Medulla oblongata (tissue), 1 donor: ENCODE data around the gene AHRR.

Source experiments
- DNase-seq: peaks from one replicate; pipeline ENCODE4 v3.0.0-alpha.2; 2015; ENCODE audit errors: extremely low spot score

Gene AHRR

DNA sequence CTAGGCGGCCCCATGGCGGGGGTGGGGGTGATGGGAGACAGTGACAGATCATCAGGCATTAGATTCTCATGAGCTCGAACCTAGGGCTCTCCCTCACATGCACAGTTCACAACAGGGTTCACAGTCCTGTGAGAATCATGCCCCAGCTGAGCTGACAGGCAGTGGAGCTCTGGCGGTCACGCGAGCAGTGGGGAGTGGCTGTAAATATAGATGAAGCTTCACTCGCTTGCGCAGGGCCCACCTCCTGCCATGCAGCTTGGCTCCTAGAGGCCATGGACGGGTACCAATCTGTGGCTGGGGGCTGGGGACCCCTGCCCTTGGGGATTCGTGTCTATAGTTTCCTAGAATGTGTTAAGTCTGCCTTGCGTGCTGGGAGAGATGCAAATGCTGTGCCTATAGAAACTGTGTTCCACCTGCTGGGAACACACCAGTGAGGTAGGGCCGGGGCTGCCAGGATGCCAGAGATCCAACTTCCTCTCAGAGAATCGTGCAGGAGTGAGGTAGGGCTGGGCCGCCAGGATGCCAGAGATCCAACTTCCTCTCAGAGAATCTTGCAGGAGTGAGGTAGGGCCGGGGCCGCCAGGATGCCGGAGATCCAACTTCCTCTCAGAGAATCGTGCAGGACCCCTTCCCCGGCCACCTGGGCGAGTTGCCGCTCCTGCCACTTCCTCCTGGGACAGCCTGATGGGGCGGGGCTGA lies 107.4 kb downstream of the AHRR start:
- no peak for DNase-seq

GRCh38 chr5:429453-430188 lies 108.1 kb downstream of the AHRR start:
- DNase-seq, result no peak

DNA sequence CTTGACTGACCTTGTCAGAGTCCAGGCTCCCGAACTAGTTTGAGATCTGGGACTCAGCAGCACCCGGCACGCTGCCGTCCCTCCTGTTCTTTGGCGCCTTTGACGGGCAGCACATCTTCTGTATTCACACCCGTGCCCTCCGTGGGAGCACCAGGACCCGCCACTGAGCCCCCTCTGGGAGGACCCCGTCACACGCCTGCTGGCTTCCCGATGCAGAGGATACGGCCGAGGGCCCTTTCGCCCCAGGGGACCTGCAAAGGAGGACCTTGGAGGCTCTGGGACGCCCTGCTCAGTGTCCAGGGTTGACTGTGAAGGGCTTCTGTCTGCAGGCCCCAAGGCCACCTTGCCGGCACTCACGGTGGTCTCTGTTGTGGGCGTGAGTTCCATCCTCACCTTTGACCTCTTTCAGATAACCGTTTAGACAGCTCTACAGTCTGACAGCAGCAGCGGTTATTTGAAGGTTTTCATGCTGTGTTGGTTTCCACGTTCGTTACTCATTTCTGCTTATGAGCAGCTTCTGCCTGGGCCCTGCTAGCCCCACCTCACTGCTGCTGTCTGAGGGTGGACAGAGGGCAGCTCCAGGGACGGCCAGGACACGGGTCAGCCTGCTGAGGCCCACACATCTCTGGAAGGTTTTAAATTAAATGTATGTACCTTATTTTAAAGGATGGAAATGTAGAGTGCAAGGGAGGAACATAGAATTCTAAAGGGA lies 108.9 kb downstream of the AHRR start:
- no peak for DNase-seq

- DNase-seq, result no peak
Measured at GRCh38 chr5:431001-431710, 109.6 kb downstream of the AHRR start.

GRCh38 chr5:431711-432050 lies 110.2 kb downstream of the AHRR start:
- DNase-seq, result no peak

DNA sequence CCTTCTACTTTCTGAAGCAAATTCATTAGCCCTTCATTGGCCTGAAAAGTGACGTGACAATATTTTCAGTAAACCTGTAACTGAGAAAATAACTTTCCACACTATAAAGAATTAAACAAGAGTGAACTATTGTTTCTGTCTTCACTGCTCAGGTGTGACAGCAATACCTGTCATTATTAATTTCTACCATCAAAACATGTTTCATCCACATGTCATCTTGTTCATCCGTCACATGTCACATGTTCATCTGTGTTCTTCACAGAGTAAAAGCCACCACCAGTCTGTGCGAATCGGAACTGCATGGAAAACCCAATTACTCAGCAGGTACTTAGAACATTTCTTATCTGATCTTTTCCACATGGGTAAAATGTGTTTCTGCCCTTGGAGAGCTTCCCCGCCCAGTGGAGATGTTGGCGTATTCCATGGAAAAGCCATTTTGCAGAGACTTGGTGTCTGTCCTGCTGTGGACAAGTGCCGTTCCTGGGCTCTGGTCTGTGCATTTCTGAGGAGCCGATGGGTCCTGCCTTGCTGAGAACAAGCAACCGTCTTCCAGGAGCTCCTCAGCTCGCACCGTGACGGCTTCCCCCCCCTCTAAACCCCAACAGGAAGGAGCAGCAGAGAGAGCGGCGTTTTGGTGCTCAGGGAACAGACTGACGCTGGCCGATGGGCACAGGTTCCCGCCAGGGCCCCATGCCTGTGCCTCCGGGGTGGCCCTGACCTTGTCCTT lies 110.8 kb downstream of the AHRR start:
- no peak for DNase-seq

- DNase-seq, result no peak
Measured at GRCh38 chr5:432928-433791, 111.6 kb downstream of the AHRR start.

- no peak for DNase-seq
Measured at GRCh38 chr5:433836-434235, 112.3 kb downstream of the AHRR start.

DNA sequence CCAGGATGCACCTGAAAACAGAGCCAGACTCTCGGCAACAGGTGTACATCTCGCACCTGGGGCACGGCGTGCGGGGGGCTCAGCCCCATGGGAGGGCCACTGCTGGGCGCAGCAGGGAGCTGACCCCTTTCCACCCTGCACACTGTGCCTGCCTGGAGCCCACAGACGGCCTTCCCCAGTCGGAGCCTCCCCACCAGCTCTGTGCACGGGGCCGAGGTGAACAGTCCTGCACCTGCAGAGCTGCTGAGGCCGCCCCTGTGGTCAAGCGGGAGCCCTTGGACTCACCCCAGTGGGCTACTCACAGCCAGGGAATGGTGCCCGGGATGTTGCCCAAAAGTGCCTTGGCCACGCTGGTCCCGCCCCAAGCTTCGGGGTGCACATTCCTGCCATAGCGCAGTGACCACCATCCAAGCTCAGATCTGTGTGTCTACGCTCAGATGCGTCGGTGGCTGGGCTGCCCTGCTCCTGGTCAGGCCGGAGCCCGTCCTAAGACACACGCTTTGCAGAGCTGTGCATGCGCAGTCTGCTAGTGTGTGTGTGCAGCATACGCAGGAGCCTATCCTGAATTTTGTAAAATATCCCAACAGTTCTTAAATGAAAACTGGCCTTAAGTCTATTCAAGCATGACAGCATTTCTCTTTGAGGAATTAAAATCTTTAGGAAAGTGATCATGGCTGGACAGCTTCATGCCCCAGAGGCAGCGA lies 113.1 kb downstream of the AHRR start:
- no peak for DNase-seq

GRCh38 chr5:435156-435790 lies 113.8 kb downstream of the AHRR start:
- no peak for DNase-seq

- no peak for DNase-seq
Measured at GRCh38 chr5:435961-436640, 114.6 kb downstream of the AHRR start.

DNA sequence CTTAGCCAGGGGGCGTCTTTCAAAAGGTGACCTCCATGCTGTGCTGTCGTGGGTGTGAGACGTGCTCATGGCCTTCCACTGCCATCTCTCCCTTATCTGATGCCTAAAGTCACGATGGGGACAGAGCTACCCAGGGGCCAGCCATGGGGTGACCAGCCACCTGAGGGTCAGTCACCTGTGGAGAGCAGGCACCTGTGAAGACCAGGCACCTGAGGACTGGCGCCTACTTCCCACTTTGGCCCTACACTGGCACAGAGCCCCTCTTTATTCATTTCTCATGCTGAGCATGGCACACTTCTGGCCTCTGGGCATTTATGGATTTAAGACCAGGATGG lies 115.1 kb downstream of the AHRR start:
- DNase-seq, result no peak

- no peak for DNase-seq
Measured at GRCh38 chr5:437281-437771, 115.8 kb downstream of the AHRR start.

DNA sequence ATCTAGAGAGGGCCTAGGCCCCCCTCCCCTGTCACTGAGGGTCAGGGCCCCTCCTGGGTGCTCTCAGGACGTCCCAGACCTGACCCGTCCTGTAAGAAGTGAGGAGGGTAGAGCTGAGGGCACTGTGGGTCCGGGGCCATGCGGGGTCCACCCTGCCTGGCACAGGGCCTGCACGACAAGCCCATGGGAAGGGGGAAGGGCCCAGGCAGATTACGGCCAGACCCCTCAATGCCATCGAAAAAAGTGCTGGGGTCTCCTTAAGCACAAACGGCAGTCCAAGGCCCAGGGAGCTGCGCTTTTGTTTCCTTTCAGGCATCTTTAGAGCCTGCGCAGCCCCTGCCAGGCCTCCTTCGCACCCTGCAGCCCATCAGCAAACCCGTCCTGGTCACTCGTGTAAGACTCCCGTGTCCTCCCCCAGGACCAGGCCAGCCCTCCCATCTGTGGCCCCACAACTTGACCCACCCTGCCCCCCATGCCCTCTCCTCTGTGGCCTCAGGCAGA lies 117.0 kb downstream of the AHRR start:
- no peak for DNase-seq

GRCh38 chr5:439181-439580 lies 117.7 kb downstream of the AHRR start:
- DNase-seq, result no peak

DNA sequence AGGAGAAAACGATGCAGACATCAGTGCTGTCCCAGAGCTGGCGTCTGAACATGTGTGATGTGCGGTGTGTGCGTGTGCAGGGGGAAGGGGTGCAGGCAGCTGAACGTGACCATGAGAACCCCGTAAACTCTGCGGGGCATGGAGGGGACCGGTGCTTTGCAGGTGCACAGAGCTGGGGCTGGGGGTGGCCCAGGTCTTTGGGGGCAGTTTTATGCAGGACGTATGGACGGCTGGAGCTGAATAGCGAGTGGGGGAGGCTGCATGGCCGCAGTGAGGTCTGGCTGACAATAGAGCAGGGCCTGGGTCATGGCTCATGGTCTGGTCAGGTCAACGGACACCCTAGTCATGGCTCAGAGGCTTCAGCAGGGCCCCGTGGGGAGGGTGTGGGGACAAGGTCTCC lies 118.1 kb downstream of the AHRR start:
- DNase-seq, result no peak

DNA sequence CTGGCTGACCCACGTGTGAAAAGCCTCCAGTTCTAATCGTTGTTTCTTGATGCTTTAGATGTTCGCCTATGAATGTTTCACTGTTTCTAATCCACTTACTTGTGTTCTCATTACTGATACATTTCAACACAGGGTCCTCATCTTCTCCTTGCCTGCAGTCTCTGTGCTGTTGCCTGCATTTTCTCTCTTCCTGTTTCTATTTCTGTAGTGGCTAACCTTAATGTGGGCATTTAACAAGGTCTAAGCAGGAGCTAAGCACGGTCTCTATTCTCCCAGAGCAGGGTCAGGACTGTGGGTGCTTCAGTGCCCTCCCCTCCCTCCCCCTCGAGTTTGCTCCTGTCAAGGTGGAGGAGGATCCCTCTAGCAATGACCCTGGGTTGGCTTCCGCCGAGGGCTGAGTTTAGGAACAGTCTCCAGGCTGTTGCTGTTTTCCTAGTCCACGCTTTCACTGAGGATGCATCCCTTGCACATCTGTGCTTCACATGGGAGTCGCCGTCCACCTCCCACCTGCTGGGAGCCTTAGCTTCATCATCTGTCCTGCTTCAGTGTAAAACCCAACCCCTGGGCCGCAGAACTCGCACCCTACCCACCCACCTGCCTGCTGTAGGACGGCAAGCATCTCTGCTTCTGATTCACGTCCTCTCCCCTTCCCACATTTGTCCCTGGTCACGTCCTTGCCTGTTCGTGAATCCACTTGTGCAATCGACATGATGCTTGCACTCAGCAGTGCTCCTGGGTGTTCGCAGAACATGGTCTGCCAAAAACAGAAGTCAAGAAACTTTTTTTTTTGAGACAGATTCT lies 119.1 kb downstream of the AHRR start:
- DNase-seq, result peak; percentile 16

DNA sequence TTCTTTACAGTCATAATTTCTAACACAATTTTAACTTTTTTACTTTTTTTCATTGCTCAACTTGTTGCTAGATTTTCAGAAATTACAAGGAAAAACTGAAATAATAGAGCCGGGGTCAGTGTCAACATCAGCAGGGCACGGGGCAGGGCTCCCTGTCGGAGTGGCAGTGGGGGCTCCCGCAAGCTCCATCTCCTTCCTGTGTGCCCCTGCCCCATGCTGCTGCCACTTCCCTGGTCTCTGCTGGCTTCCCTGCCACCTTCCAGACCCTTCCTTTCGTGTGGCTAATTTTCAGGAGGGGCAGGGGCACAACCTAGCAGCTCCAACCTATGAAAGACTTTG lies 120.5 kb downstream of the AHRR start:
- DNase-seq, result no peak
